GM11168 (cell line): ENCODE data around the gene RBM38.

Experiments used
- in situ Hi-C: fragments of 300-500 bp; cut with MboI; formaldehyde crosslinking; loops from one replicate; pipeline ENCODE4 v1.12.0; 2022; ENCODE audit warnings: low sequenced_read_pairs; ENCODE audit not compliant: unreplicated experiment

The RBM38 gene

DNA sequence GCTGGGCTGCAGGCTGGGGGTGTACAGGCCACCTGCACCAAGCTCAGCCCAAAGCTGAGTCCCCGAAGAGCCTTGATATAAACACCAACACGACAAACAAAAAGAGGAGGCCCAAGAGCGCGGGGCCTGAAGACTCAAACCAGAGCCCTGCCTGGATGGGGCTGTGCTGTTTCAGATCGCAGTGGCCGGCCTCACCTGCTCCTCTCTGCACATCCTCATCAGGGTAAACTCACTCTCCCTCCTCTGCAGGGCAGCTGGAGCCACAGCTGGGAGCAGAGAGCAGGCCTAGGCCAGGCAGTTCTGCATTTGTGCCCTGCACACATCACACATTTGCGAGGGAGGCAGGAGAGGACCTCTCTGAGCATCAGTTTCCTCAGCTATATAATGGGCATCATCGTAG, 3.7 kb upstream of the RBM38 start:
- in situ Hi-C loops, result loop anchor here (5.0 to 10.0 kb wide), 2 partner anchors 95 to 207 kb away; no protein-coding TSS in a partner anchor

DNA sequence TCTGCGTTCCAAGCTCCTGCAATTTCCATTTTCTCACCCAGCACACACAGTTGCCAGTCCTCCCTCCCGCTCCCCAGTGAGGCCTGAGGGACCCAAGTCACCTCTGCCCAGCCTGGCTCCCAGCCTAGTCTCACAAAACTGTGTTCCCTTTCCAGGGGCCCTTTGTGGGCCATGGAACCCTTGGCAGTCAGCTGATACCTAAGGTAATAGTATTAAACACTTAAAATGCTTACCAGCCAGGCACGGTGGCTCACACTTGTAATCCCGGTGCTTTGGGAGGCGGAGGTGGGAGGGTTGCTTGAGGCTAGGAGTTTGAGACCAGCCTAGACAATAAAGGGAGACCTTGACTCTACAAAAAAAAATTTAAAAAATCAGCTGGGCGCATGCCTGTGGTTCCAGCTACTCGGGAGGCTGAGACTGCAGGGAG, 3.2 kb upstream of the RBM38 start:
- in situ Hi-C loops, result loop anchor here (5.0 to 10.0 kb wide), 2 partner anchors 94 to 207 kb away; no protein-coding TSS in a partner anchor

DNA sequence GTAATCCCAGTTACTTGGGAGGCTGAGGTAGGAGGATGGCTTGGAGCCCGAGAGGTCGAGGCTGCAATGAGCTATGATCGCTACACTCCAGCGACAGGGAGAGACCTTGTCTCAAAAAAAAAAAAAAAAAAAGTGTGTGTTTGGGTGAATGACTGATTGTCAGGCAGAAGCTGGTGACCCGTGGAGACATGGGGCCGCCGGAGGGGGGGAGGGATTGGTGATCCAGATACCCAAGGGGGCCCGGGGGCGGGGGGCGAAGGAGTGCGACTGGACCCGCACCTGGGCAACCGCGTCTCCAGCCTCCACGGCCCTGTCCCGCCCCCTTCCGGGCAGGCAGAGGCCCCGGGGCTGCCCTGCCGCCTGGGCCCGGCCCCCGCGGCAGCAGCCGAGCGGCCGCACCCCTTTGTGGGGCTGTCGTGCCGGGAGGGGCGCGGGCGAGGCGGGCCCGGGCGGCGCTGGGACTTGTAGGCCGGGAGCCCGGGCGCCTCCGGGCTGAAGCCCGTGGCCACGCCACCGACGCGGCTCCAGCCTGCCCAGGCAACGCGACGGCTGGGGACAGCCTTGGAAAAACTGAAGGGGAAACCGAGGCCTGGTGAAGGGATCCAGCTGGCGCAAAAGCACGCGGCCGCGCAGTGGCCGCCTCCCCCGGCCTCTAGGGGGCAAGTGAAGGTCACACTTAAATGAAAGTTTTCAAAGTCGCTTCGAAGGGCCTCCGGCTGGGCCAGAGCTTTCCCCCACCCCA, 2.1 kb upstream of the RBM38 start:
- in situ Hi-C loops, result loop anchor here (5.0 to 10.0 kb wide), 2 partner anchors 93 to 206 kb away; no protein-coding TSS in a partner anchor

DNA sequence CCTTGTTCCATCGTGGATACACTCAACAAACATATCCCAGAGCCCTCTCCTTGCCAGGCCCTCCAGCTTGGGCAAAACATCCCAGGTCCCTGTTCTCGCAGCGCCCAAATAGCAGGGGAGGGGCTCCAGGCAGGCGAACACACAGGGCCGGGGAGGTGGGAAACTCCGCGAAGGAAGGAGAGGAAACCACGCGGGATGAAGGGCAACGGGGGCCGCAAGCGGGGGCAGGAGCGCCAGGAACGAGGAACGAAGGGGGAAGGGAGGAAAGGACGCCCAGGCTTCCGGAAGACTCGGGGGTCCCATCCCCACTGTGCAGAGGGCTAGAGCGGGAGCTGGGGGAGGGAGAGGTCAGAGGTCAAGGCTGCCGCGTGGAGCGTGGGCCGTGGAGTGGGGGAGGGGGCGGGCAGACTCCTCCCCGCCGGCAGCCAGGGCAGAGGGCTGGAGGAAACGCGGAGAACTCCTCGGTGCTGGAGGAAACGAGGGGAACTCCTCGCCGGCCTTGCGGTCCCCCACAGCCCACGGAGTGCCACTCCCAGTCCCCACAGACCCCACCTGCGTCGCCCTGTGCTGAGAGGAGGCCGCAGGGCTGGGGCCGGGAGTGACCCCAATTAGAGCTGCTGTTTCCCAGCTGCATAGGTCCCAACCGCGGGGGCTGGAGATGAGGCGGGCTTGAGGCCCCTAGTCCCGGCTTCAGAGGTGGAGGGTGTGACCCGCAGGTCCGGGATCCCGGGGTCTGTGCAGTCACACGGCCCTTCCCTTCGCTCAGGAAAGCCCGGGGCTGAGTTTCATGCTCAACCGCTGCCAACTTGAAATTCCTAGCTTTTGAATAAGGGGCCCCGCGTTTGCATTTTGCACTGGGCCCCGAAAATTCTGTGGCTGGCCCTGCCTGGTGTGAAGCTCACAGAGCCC, 1.2 kb upstream of the RBM38 start:
- in situ Hi-C loops, result loop anchor here (5.0 to 10.0 kb wide), 2 partner anchors 92 to 205 kb away; no protein-coding TSS in a partner anchor

DNA sequence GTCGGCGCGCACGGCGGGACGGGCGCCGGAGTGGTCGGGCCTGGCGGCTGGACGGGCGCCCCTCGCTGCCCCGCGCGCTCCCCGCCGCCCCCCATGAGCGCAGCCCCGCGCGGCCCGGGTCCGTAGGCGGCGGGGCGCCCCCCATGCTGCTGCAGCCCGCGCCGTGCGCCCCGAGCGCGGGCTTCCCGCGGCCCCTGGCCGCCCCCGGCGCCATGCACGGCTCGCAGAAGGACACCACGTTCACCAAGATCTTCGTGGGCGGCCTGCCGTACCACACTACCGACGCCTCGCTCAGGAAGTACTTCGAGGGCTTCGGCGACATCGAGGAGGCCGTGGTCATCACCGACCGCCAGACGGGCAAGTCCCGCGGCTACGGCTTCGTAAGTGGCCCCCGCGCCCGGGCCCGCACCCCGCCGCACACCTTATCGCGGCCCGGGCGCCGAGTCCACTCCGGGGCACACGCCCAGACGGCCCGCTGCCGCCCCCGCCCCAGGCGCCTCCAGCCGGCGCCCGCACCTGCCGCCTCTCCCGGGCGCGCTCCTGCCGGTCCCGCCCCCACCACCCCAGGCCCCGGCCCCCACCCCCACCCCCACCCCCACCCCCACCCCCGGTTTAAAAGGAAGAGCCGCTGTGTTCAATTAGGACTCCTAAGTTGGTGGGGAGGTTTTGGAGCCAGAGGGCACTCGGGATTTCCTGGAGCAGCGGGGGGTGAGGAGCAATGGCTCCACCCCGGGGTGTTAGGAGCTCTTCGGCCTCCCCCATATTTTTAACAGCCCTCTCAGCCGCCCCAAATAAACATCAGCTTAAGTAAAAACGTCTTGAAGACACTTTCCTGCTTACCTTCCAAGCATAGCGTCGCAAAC, 474 bp downstream of the RBM38 start:
- in situ Hi-C loops, result no loop called here

DNA sequence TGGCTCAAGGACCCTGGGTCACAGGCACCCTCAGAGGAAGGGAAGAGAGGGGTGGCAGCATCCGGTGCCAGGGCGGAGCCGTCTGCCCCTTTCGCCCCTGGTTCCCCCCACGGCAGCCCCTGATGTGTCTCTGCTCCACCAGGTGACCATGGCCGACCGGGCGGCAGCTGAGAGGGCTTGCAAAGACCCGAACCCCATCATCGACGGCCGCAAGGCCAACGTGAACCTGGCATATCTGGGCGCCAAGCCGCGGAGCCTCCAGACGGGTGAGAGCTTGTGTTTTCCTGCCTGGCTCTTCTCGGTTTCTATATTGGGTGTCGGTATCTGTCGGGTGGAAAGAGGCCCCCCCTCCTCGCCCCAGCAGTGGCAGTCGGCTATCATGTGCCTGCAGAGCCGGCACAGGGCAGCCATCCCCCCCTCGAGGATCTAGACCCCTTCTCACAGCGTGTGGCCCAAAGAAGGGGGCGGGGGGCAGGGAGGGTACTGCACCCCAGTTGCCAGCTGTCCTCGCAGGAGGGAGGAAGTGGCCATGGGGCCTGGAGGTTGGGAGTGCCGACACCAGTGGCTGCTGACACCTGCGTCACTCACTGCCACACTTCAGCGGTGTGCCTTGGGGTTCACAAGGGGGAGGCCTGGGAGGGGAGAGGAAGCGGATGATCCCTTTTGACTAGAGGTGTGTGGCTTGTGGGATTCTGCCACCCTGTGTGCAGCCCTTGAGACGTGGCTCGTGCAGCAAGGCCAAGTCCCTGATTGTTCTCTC, 1.5 kb downstream of the RBM38 start:
- in situ Hi-C loops, result no loop called here

DNA sequence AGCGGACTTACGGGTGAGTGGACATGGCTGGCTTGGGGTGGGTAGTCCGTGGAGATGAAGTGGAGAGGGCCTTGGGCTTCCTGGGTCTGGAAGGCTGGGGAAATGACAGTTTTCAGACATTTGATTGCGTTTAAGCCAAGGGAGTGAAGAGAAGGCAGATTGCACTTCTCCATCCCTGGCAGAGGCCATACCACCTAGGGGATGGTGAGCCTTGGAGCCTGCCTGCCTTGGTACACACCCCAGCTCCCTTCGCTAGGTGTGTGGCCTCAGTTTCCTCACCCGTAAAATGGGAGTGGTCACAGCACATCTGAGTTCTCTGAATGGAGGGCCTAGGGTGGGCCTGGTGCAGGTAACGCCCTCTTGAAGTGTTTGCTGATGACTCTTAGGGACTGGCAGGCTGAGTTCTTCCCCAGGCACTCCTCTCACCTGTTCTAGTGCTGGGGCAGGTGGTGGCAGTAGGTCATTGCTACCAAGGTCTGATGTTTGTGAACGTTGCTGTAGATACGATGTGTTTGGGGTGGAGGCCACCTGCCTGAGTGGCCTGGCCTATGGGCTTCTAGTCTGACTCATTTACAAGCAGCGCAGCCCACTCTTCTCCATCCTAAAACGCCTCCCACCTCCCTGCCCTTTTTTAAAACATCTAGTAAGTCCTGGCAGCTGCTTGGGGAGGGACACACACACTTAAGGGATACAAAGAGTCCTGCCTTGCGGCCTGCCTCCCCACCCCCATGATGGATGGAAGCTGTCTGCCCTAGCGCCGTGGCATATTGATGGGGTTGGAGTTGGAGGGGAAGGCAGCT, 2.3 kb downstream of the RBM38 start:
- in situ Hi-C loops, result no loop called here

DNA sequence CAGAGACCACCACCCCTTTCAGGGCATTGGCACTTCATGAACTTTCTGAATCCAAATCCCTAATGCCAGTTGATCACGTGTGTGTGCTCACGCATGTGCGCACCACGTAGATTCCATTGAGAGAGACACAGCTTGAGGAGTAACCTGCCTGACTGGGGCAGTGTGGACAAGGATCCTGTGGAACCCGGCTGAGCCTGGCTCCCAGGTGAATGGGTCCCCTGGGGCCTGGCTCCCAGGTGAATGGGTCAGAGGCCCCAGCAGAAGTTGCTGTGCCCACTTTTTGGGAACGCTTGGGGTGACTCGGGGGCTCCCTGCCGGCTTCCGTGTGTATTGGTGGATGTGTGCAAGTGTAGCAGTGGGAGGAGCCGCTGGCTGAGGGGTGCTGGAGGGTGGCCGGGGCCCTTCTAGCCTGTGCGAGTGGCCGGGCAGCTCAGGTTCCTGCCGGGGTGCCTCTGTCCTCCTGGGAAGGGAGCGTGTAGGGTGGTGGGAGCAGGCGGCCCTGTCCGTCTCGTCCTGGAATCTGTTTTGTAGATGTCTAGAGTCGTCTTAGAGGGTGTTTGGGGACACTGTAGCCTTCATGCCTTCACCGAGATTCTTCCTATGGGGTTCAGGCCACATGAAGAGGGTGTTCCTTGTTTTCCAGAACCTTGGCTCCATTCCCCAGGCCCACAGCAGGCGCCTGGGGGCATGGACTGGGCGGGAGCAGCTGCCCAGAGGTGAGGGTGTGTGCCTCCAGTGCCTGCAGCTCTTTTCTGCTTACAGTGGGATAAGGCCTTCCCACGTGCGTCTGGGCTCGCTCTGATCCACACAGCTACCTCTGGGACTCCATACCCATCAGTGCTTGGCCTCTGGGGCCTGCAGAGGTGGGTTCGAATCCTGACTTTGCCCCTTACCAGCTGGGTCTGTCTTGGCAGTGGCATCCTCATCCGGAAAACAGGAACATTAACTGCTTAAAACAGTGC, 3.2 kb downstream of the RBM38 start:
- in situ Hi-C loops, result no loop called here

DNA sequence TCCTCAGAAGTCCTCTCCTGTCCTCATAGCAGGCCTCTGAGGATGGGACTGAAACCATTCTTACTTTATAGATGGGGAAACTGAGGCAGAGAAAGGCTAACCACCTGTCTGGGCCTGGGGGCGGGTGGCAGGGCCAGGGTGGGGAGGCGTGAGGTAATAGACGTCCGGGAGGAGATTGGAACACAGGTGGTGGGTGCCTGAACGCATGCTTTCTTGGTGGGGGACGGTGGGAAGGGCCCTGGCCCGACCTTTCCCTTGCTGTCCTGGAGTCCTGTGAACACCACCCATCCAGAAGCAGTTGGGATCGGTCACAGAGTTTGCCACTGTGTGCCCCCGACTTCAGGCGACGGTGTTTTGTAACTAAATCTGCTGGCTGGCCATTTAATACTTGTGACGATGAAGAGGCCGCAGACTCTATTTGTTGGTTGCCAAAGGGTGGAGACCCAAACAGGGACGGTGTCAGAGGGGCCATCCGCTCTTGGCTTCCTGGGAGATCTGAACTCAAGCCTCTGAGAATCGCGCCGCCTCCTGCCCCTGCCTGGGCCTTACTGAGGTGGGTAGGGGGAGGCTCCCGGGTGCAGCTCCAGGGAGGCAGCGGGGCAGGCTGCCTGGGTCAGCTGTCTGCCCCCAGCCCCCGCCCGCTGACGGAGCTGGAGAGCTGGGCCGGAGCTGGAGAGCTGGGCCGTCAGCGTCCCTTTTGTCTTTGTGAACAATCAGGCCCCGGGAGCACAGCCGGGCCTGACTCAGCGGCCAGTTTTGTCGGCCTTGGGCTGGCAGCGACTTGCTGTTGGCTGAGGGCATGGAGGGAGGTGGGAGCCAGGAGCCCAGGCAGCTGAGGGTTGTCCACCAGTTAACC, 4.1 kb downstream of the RBM38 start:
- in situ Hi-C loops, result no loop called here

DNA sequence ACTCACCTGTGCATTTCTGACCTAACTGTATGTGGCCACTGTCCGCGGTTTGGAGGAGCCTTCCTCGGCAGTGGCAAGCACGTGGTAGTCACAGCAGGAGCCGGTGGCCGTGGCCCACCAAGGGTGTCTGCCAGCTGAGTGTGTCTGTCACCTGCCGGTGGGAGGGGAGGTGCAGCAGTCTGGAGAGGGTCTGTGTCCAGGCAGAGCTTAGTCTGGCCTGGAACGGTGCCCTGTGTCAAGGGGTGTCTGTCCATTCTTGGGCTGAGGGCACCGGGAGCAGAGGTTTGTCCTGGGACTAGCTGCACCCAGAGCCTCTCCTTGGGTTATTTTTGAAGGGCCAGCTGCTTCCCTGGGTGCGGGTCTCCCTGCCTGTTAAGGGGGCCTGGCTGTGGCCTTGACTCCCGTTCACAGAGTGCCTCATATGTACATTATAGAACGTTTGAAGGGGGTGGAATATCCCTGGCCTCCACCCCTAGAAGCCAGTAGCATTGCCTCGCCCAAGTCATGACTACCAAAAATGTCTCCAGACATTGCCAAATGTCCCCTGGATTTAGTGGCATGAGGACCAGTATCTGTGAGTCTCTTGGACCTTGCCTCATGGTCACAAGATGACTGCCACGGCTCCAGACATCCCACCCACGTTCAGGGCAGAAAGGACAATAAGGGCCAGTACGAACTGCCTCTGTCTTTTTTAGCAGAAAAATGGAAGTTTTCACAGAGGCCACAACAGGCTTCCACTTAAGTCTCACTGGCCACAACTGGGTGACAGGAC, 5.2 kb downstream of the RBM38 start:
- in situ Hi-C loops, result no loop called here

DNA sequence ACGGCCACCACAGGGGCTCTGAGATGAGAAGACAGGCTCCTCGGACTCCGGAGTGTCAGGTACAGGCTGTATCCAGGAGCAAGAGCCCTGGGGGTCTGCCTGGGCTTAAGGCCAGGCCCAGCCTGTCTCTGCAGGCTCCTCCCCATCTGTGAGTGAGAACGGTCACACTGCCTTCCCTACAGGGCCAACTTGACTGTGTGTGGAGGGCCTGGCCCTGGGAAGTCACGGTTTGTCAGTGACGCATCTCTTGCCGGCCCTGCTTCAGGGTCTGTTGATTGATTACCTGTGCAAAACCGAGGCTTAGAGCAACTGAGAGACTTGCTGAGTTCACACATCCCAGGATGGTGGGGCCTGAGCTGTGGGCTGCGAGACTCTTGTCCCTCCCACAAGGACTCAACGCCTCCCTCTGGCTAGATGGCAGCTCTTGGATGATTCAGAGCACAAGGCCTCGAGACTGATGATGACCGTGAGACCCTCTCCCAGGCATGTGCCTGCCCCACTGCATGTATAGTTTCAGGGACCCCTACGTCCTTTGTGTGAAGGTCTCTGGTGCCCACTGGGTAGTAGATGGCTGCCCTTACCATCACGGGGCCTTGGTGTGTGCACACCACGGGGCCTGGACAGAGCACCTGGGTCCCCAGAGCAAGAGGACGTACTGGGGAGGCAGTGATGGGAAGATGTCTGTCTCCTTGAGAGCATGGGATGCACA, 5.9 kb downstream of the RBM38 start:
- in situ Hi-C loops, result no loop called here

DNA sequence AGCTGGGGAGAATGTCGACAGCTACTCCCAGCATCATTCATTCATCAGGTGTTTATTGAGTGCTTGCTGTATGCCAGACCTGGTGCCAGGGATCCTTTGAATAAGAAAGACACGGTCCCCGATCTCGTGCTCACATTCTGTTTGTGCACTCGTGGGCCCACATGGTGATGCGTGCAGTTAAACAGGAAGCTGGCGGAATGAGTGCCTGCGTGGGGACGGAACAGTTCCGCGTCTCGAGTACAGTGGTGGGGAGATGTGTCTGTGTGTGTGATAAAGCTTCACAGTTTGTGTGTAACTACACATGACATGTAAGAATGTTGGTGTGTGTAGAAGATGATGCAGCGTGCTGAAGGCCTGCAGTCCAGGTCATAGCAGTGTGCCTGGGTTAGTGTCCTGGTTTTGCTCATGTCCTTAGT, 6.5 kb downstream of the RBM38 start:
- in situ Hi-C loops, result no loop called here

DNA sequence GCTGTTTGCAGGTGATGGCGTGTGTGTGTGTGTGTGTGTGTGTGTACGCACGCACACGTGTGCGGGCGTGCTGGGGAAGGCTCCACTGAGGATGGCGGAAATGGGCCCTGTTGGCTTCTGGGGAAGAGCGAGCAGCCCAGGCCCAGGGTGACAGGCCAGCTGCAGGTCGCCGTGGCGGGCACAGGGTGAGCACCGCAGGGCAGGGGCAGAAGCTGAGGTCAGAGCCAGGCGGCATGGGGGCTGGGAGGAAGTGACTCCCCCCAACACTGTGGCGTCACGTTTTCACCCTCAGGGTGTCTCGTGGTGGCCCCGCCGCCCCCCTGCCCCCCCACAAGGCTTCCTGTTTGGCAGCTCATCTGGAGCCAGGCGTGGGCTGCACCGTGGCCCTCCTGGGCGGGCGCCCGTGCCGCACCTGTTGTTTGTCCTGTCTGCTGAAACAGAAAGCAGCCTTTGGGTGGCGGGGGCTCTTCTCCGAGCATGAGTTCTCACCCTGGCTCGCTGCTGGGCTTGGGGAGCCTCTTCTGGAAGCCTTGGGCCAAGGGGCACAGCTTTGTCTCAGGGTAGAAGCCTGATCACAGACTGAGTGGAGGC, 7.1 kb downstream of the RBM38 start:
- in situ Hi-C loops, result no loop called here

DNA sequence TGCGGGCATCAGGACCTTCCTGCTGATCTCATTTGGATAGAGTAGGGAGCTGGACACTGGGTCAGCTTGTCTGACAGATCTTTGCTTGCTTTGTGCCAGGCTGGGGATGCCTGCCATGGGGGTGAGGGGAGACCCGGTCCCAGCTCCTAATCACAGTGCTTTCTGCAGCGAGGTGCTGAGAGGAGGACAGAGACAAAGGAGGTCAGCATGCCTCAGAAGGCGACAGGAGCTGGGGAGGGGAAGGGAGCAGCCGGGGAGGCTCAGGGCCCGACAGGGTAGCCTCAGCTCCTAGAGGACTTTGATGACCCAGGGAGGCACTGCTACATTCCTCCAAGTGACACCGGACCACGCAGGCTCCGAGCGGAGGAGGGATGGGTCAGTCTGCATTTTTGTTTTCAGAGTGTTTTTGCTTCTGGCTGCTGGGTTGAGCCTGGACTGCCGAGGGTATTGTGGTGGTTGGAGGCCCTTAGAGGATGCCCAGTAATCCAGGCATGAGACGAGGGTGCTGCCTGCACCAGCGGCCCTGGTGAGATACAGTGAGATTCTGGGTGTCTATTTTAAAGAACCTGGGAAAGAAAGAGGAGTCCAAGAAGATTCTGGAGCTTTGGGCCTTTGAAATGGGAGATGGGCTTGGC, 7.8 kb downstream of the RBM38 start:
- in situ Hi-C loops, result no loop called here
